HG03139 (cell line): ENCODE data around the gene RNF13.

Experiments
- ATAC-seq: cut with Tn5 transposase; IDR thresholded peaks from one replicate; pipeline ENCODE4 v1.9.1; 2021; ENCODE audit not compliant: unreplicated experiment

The RNF13 gene

GRCh38 chr3:149812606-149813366 lies at the start of gene RNF13:
TSS of gene RNF13 (plus strand) at chr3:149813215. CDS start at chr3:149846027, 32,812 bp downstream.
- ATAC-seq = peak; percentile 86

- no peak for ATAC-seq
Observed at GRCh38 chr3:149763565-149764195, 49.3 kb upstream of the RNF13 start.

- no peak for ATAC-seq
Observed at GRCh38 chr3:149764302-149764701, 48.7 kb upstream of the RNF13 start.

DNA sequence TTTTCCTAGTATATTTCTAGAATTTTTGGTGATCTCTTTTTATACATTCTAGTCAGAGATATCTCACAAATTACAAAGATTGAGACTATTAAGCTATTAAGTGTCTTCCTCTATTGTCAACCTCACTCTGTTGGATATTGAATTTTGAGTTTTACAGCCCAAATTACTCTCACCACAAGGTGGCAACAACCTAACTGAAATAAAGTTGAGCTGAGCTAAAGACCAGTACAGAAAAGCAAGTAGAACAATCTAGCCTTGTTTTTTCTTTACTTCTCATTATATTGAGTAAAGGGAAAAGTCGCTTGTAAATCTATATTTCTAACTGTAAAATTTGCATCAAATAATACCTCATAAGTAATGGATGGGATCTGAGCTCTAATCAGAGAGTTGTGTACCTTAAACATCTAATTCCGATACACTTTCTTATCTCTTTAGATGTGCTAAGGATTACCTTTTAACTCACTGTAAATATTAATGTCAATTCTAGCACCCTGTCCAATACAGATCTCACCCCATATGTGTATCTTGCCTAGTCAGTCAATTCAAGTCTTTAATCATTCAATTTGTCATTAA lies 47.2 kb upstream of the RNF13 start:
- ATAC-seq = no peak

DNA sequence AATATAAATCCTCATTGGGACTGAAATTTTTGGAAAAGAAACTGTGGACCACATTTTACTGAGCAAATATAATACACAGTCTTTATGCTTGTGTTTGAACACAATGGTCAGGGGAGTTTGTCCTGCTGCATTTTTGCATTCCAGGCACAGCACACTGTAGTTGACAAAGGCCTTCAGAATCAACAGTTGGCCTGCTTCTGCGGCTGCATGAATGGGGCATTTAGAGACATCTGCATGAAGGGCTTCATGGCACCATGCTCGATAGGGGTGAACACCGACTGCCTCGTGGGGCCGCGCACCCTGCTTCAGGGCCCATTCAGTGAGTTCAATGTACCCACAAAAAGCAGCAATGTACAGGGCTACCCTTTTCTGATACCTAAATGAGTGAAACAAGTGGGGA lies 45.3 kb upstream of the RNF13 start:
- no peak for ATAC-seq

GRCh38 chr3:149768704-149769103 lies 44.3 kb upstream of the RNF13 start:
- no peak for ATAC-seq

- ATAC-seq = no peak
Observed at GRCh38 chr3:149770246-149770645, 42.8 kb upstream of the RNF13 start.

GRCh38 chr3:149771652-149772271 lies 41.3 kb upstream of the RNF13 start:
- ATAC-seq = no peak

DNA sequence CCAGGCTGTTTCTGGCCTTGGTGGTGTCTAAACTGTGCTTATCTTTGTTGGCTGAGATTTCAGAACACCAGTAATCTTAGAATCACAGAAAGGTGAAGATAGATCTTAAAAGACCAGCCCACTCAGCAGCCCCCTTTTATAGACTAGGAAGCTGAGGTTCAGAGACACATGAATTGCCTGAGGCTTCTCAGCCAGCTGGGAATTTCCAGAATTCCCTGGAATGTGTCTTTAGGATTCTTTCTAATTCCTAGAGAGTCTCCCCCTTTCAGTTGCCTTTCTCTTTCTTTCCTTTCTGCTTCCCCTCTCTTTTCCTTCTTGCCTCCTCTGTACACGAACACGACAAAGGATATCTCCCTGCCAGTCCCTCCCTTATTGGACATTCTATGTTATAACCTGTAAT lies 40.2 kb upstream of the RNF13 start:
- ATAC-seq = no peak

DNA sequence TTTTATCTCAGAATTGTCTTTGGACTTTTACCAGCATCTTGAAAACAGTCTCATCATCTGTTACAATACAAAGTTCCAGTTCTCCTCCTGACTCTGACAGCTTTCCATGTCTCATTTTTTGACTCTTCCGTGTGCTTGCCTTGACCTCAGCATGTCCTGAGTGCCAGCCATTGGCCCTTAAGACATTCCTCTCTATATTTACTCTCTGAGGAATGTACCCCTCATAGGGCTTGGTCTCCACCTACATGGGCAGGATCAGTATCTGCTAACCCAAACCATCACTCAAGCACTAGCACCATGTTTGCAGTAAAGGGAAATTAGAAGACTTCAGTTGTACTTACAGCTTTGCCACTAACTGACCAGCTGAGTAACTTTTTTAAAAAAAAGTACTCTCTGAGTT lies 36.8 kb upstream of the RNF13 start:
- no peak for ATAC-seq

GRCh38 chr3:149777414-149778214 lies 35.4 kb upstream of the RNF13 start:
- no peak for ATAC-seq

DNA sequence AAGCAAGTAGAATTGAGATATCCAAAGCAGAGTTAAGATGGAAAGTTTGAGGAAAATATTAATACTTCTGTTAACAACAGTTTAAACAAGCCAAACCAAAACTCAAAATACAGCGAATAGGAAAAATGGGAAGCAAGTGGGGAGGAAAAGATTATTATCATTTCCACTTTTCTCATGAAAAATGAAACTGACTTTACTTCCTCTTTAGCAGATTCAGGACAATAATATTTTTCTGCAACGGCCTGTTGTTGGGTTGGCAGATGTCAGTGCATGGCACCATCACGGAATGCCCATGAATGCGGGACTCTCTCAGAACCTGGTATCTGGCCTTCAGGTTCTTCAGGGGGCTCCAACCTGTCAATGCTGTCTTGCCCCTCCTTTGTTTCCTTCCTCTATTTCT lies 31.8 kb upstream of the RNF13 start:
- no peak for ATAC-seq

DNA sequence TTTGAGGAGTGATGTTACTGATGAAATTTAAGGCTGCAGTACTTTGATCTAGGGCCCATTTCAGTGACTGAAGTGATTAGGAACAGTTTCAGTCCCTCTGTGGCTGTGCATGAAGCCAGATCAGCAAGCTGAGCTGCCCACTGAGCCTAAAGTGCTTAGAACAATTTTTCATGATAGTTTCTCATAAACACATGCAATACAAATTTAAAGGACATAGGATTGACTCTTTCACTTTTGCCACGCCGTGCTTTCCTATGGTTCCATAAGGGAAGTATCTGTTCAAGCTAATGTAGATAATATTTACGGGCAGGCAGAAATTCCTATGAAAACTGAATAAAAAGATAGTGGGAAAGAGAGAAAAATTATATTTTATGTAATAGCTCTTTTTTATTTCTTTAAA lies 31.3 kb upstream of the RNF13 start:
- no peak for ATAC-seq

GRCh38 chr3:149783576-149783975 lies 29.4 kb upstream of the RNF13 start:
- no peak for ATAC-seq

DNA sequence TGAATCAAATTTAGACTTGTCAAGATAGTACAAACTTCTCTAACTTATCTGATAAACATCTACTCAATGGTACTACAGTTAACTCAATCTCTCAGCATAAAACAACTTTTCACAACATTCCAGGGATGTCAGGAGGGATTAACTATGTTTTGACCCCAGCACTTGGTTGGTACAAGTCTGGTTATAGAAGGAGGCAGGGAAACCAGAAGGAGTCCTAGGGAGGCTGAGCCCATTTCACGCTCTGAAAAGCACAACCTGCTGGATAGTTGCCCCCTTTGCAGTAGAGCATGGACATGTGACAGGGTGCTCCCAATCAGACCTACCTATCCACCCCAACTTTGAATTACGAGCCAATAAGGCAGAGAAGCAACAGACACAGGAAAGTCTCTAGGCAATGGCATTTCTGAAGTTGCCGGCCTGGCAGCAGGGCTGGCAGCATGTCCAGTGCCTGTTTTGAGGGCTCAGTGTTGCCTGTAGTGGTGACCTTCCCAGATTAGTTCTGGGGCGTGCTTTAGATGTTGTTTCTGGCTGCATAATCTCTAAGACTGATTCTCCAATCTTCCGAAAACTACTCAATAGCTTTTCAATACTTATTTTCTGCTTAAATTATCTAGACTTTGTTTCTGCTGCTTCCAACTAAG lies 28.8 kb upstream of the RNF13 start:
- no peak for ATAC-seq

- no peak for ATAC-seq
Observed at GRCh38 chr3:149790268-149790667, 22.7 kb upstream of the RNF13 start.

DNA sequence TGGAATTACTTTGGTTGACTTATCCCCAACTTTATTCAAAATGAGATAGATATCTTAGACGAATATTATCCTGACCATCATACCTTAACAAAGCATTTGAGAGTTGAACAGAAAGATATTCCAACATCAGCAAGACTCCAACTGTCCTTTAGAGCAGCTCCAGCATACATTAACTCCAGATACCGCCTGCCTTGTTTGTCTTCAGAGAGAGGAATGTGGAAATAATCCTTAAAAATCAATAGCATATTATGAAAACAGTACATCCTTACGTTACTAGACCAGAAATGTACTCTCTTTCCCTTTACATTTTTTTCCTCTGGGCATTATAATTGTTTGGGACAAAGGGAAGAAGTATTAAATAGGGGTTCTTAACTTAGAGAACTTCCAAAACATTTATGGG lies 22.3 kb upstream of the RNF13 start:
- no peak for ATAC-seq

DNA sequence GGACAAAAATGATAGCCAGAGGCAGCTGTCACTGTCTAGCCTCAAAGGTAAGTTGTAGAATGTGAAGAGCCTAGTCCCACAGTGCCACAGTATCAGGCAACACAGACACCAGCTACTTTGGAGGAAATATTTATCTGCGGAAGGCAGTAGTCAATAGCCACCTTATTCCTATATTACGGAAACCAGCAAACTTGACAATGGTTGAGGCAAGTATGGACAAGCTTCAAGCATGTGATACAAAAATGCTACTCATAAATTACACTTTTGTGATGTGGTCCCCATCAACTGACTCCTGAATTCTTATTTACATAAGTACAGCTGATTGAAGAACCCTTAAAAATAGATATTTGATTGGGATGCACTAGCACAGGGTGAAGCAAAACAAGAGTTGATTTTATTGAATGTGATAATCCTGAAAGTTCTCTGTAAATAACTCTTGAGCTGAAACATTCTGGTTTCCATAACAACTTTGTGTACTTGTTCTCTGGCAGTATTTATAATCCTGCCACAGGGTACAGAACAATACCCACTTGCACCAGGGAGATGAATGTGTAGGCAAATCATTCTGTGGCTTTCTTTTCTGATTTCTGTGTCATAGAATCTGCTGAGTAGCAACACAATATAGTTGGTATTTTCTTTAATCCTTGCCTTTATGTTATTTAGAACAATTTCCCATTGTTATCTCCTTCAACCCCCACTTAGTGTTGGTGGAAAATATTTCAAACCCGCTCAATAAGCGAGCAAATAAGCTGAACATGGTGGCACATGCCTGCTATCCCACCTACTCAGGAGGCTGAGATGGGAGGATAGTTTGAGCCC lies 20.4 kb upstream of the RNF13 start, which contains the start of gene ANKUB1:
Gene ANKUB1, minus strand, starts transcription at position 103 of the 819 bp plus-strand sequence. CDS start 188 bp downstream, outside the sequence.
- no peak for ATAC-seq

- no peak for ATAC-seq
Observed at GRCh38 chr3:149796026-149796425, 17.0 kb upstream of the RNF13 start.

DNA sequence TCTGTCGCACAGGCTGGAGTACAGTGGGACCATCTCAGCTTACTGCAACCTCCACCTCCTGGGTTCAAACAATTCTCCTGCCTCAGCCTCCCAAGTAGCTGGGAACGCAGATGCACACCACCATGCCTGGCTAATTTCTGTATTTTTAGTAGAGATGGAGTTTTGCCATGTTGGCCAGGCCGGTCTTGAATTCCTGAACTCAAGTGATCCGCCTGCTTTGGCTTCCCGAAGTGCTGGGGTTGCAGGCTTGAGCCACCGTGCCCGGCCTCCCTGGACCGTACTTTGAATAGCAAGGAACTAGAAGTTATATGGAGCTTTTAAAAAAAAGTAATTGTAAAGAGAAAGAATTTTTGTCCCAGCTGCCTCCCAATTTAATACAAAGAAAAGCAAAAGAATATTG lies 12.3 kb upstream of the RNF13 start:
- ATAC-seq = no peak
